ENCODE results near the gene DNM3.
"Not testable (repeated sequence)": the region's sequence is repeated elsewhere in the genome, so short reads cannot be mapped to it uniquely, and the experiment has no call there.

The DNM3 gene

GRCh38 chr1:172054172-172054571 lies 212.9 kb downstream of the DNM3 start:
- DNase-seq = no peak

DNA sequence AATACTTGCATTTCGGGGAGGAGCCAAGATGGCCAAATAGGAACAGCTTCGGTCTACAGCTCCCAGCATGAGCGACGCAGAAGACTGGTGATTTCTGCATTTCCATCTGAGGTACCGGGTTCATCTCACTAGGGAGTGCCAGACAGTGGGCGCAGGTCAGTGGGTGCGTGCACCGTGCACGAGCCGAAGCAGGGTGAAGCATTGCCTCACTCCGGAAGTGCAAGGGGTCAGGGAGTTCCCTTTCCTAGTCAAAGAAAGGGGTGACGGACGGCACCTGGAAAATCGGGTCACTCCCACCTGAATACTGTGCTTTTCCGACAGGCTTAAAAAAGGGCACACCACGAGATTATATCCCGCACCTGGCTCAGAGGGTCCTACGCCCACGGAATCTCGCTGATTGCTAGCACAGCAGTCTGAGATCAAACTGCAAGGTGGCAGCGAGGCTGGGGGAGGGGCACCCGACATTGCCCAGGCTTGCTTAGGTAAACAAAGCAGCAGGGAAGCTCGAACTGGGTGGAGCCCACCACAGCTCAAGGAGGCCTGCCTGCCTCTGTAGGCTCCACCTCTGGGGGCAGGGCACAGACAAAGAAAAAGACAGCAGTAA lies 214.6 kb downstream of the DNM3 start:
- DNase-seq = not testable (repeated sequence)

GRCh38 chr1:172068334-172068733 lies 227.0 kb downstream of the DNM3 start:
- no peak for DNase-seq

DNA sequence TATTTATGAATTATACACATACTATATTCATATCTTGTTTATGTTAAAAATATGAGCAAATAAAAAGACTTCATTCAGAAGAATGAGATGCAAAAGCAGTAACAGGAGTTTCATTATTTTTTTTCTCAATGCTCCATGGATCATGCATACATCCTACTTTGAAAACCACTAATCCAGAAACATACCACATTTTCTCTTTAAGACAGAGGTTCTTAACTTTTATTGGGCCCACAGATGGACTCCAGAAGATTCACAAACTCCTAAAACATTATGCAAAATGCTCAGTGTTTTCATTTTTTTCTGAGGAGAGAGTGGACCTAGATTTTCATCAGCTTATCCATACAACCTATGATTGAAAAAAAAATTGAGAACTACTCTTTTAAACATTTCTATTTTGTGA lies 227.8 kb downstream of the DNM3 start:
- no peak for DNase-seq

GRCh38 chr1:172069534-172069933 lies 228.2 kb downstream of the DNM3 start:
- no peak for DNase-seq

- DNase-seq = no peak
Measured at GRCh38 chr1:172070055-172070454, 228.8 kb downstream of the DNM3 start.

DNA sequence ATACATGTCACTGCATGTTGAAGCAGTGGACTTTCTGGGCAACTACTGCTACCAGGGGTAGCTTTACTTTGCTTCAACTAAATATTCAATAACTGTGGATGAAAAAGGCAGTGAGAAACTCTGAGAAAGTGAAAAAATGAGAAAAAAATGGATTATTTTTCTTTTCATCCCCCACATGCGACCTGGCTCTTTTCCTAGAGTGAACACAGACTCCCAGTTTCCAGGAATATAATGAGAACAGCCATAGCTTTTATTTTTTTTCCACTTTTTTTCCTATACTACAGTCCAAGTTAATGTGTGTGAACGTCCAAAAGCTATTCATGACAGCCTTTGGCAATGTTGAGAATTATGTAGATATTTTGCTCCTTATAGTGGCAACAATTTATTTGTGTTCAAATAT lies 230.4 kb downstream of the DNM3 start:
- no peak for DNase-seq

GRCh38 chr1:172079859-172080258 lies 238.6 kb downstream of the DNM3 start:
- DNase-seq = not testable (repeated sequence)

- no peak for DNase-seq
Measured at GRCh38 chr1:172083191-172083590, 241.9 kb downstream of the DNM3 start.

DNA sequence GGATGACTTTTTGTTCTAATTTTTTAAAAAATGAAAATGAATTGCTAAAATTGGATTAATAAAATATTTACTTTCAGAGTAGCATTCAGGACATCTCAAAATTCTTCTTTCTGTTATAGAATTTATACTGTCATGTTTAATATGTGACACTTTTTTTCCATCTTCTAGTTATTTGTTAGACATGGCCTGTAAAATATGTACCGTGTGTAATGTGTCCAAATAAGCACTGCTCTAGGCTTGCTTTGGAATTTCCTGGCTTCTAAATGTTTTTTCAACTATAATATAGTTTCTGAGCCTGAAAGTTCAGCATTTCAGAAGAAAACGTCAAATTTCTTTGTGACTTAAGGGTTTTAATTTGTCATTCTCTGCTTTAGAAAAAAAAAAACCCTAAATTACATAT lies 243.6 kb downstream of the DNM3 start:
- DNase-seq = no peak

GRCh38 chr1:172085317-172085716 lies 244.0 kb downstream of the DNM3 start:
- DNase-seq = no peak

DNA sequence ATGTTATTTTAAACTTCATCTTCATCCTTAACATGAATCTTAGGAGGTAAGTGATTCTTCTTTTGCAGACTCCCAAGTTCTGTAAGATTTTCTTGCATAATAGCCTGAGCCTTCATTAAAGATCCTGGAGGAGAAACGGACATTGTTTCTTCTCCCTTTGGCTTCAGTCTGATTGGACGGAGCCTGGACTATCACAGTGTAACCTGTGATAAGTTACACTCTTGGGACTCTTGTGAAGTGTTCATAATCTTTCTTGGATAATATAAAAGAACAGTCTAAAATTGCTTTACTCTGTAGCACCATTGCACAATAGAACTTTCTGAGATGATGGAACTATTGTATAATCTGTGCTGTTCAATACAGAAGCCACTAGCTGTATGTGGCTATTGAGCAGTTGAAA lies 244.8 kb downstream of the DNM3 start:
- no peak for DNase-seq

- DNase-seq = no peak
Measured at GRCh38 chr1:172088256-172088655, 247.0 kb downstream of the DNM3 start.

DNA sequence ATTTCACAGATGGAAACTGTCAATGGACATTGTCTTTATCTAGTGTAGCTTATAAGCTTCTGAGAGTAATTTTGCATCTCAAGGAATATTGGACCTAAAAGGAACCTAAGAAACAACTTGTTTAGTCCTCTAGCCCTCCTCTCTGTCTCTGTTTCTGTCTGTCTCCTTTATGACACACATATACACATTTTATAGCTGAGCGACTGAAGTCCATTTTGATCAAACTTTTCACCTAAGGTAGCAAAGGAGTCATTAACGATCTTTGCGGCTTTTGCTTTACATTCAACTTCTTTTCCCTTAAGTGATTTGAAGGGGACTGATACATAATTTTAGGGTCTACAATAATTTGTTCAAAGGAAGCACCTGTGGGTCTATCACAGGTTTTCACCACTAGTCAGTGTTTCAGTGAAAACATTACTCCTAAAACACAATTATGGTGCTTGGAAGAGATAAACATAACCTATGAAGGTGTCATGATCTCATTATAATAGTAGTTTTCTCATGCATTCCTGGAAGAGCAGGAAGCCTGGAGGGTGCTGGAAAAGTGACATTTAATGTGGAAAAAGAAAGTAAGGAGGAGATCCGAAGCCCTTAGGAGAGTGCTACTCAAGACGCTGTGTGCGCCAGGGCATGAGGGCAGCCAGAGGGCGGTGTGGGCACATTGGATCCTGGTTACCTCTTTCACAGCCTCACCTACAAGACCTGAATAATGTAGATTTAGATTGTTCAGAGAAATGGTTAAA lies 248.6 kb downstream of the DNM3 start:
- DNase-seq = no peak

- no peak for DNase-seq
Measured at GRCh38 chr1:172090511-172090817, 249.2 kb downstream of the DNM3 start.

DNA sequence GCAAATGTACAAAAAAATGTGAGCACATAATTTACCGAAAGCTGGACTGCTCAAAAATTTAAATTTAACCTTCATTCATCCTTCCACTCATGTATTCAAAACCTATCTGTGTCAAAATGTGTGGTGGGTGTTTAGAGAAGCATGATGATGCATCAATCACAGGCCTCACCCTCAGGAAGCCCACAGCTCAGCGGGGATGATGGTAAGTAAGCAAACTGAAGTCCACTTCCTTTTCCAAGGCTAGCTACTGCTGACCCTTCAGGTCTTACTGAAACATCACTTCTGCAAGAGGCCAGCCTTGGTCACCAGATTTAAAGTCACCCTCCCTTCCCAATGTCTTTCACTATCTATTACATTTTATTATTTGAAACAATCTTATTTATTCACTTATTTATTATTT lies 254.5 kb downstream of the DNM3 start:
- DNase-seq = no peak

GRCh38 chr1:172105230-172105629 lies 263.9 kb downstream of the DNM3 start:
- no peak for DNase-seq

- no peak for DNase-seq
Measured at GRCh38 chr1:172107316-172107975, 266.1 kb downstream of the DNM3 start.

DNA sequence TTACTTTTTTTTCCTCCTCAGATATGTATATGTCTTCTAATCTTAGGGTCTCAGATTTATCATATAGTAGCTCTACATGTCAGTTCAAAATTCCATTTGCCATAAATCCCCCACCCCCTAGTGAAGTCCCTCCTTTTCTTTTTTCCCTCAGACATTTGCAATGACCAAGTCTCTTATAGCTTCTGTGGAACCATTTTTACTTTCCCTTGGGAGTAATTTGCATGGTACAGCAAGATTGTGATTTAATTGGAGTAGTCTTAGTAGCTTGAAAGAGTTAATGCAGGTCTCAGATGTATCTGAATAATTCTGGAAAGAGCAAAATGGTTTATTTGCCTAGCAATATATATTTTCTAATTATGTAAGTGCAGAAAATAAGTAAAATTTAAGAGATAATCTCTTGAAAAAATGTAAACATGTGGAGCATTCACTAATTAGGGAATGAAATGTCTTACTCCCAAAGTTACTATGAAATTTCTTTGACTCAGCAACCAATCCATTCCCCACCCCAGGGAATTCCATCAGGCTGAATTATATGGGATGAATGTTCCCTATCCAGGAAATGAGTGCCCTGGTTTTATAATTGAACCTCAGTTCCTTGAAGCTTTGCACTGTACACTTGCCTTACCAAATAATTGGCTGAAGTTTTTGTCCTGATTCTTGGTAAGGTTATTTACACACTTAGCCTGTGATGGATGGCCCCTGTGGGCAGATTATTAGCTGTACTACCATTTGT lies 267.0 kb downstream of the DNM3 start:
- no peak for DNase-seq

DNA sequence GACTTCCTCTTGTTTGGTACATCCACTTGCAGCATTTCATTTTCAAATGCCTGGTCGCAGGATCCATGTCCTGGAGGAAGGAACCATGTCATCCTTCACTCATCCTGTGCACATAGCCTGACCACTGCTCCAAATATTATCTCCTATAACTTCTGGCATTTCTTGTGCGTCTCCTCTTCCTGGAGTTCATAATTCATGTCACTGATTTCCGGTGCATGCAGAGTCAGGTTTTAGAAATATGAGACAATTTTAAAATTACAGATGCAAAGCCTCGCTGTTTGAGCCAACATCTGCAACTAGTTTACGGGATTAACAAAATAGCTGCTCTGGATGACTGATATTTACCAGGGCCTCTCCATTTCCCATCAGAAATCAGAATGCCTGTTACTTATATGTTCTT lies 268.1 kb downstream of the DNM3 start:
- no peak for DNase-seq

- no peak for DNase-seq
Measured at GRCh38 chr1:172112576-172112975, 271.3 kb downstream of the DNM3 start.

DNA sequence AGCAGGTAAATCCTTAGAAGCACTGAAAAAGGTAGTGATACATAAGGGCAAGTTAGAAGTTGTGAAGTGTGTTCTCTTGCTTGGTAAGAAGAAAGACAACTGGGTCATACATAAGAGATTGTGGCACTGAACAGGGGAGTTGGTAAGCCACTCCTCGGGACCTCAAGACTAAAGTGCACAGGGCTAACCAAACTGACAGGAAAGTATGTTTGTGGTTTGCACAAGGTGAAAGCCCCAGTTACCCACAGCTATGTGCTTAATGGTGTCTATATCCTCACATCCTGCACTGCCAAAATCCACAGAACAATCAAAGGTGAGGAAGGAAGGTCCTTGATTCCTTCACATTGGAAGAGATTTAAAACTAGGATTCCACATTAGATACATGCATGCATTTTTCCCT lies 276.5 kb downstream of the DNM3 start:
- no peak for DNase-seq

DNA sequence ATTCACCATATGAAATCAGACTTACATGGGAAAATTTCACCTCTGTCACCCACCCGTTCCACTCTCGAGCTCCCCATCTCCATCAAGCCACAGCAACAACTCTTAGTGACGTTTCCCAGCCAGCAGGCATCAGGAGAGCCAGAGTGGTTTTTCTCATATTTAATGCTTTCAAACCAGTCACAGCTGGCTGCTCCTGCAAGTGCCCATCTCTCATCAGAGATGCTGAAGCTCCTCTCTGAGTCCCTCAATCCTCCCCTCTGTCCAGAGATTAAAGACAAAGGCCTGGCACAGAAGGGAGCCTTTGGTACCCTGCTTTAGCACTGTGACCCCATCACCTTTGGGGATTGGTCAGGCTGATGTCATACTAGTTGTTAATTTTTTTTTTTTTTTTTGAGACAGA lies 277.3 kb downstream of the DNM3 start:
- DNase-seq = no peak

- no peak for DNase-seq
Measured at GRCh38 chr1:172119184-172119583, 277.9 kb downstream of the DNM3 start.

Data from NCI-H1930 (cell line).